HEK293 (cell line): ENCODE data around the gene TRIM47.
A peak's percentile ranks its signal among the peaks of the same experiment; 100 is the strongest.

Experiments used
- EGR2 ChIP-seq: fragments of 450-650 bp; formaldehyde crosslinking; IDR thresholded peaks from 2 replicates; pipeline ENCODE4 v1.5.1; 2016; ENCODE audit warnings: low read depth, missing biosample characterization, missing genetic modification characterization
- GLI2 ChIP-seq: fragments of 450-650 bp; formaldehyde crosslinking; IDR thresholded peaks from 2 replicates; pipeline ENCODE4; 2017; ENCODE audit warnings: missing biosample characterization, missing genetic modification characterization, low read depth, borderline replicate concordance
- GLIS1 ChIP-seq: fragments of 450-650 bp; formaldehyde crosslinking; IDR thresholded peaks from 2 replicates; pipeline ENCODE4 v1.5.1; 2016; ENCODE audit warnings: missing biosample characterization, missing genetic modification characterization
- HOXC10 ChIP-seq: sonication (generic); formaldehyde crosslinking; IDR thresholded peaks from 2 replicates; pipeline ENCODE4 v1.8.1; 2023; ENCODE audit warnings: mild to moderate bottlenecking, missing genetic modification reagents
- HOXD13 ChIP-seq: sonication (generic); formaldehyde crosslinking; IDR thresholded peaks from 2 replicates; pipeline ENCODE4 v1.8.0; 2022; ENCODE audit warnings: missing genetic modification reagents, borderline replicate concordance
- IKZF3 ChIP-seq: fragments of 450-650 bp; IDR thresholded peaks from 2 replicates; pipeline ENCODE4 v1.5.0; 2018; ENCODE audit warnings: missing biosample characterization, mild to moderate bottlenecking, missing genetic modification characterization, moderate library complexity
- KLF7 ChIP-seq: fragments of 450-650 bp; formaldehyde crosslinking; IDR thresholded peaks from 2 replicates; pipeline ENCODE4 v1.5.1; 2016; ENCODE audit warnings: missing biosample characterization, missing genetic modification characterization, borderline replicate concordance
- MYNN ChIP-seq: fragments of 450-650 bp; formaldehyde crosslinking; IDR thresholded peaks from 2 replicates; pipeline ENCODE4 v1.5.1; 2016; ENCODE audit warnings: missing biosample characterization, missing genetic modification characterization, borderline replicate concordance
- OVOL3 ChIP-seq: fragments of 450-650 bp; formaldehyde crosslinking; IDR thresholded peaks from 2 replicates; pipeline ENCODE4 v1.5.1; 2016; ENCODE audit warnings: missing biosample characterization, missing genetic modification characterization
- SCRT1 ChIP-seq: fragments of 450-650 bp; formaldehyde crosslinking; IDR thresholded peaks from 2 replicates; pipeline ENCODE4 v1.5.1; 2016; ENCODE audit warnings: missing biosample characterization, missing genetic modification characterization, borderline replicate concordance
- YY1 ChIP-seq: fragments of 450-650 bp; formaldehyde crosslinking; IDR thresholded peaks from 2 replicates; pipeline ENCODE4 v1.5.1; 2018; ENCODE audit warnings: missing biosample characterization, missing genetic modification characterization
- ZBTB48 ChIP-seq: fragments of 450-650 bp; formaldehyde crosslinking; IDR thresholded peaks from 2 replicates; pipeline ENCODE4 v1.5.1; 2016; ENCODE audit warnings: missing biosample characterization, missing genetic modification characterization
- ZFP41 ChIP-seq: fragments of 450-650 bp; formaldehyde crosslinking; IDR thresholded peaks from 2 replicates; pipeline ENCODE4 v1.5.1; 2016; ENCODE audit warnings: missing biosample characterization, missing genetic modification characterization, borderline replicate concordance
- ZNF114 ChIP-seq: fragments of 450-650 bp; formaldehyde crosslinking; IDR thresholded peaks from 2 replicates; pipeline ENCODE4 v1.5.0; 2017; ENCODE audit warnings: missing biosample characterization, missing genetic modification characterization
- ZNF146 ChIP-seq: fragments of 450-650 bp; formaldehyde crosslinking; IDR thresholded peaks from 2 replicates; pipeline ENCODE4 v1.5.1; 2016; ENCODE audit warnings: missing biosample characterization, missing genetic modification characterization
- ZNF184 ChIP-seq: fragments of 450-650 bp; IDR thresholded peaks from 2 replicates; pipeline ENCODE4 v1.5.1; 2018; ENCODE audit warnings: missing biosample characterization, mild to moderate bottlenecking, missing genetic modification characterization
- ZNF19 ChIP-seq: fragments of 450-650 bp; formaldehyde crosslinking; IDR thresholded peaks from 2 replicates; pipeline ENCODE4; 2016; ENCODE audit warnings: missing biosample characterization, missing genetic modification characterization, low read depth
- ZNF239 ChIP-seq: fragments of 450-650 bp; formaldehyde crosslinking; IDR thresholded peaks from 2 replicates; pipeline ENCODE4 v1.5.1; 2016; ENCODE audit warnings: missing biosample characterization, missing genetic modification characterization
- ZNF266 ChIP-seq: fragments of 450-650 bp; formaldehyde crosslinking; IDR thresholded peaks from 2 replicates; pipeline ENCODE4 v1.5.1; 2016; ENCODE audit warnings: missing biosample characterization, missing genetic modification characterization, low read depth
- ZNF274 ChIP-seq, 2 experiments: fragments of 200-500 bp in 1 of 2; fragments of 450-650 bp in 1 of 2; sonication (Bioruptor generic) in 1 of 2; formaldehyde crosslinking in 1 of 2; IDR thresholded peaks; 2 replicates each; pipeline versions ENCODE4 v1.5.1 to v1.6.1; 2014 to 2016; ENCODE audit warnings: borderline replicate concordance in 1 of 2, inconsistent platforms in 1 of 2, low read length in 1 of 2, missing biosample characterization in 1 of 2, missing genetic modification characterization in 1 of 2
- ZNF311 ChIP-seq: fragments of 450-650 bp; formaldehyde crosslinking; IDR thresholded peaks from 2 replicates; pipeline ENCODE4 v1.5.1; 2017; ENCODE audit warnings: missing biosample characterization, missing genetic modification characterization, borderline replicate concordance
- ZNF335 ChIP-seq: fragments of 450-650 bp; formaldehyde crosslinking; conservative IDR thresholded peaks from 2 replicates; pipeline ENCODE4 v1.5.1; 2016; ENCODE audit warnings: missing biosample characterization, missing genetic modification characterization
- ZNF404 ChIP-seq: fragments of 450-650 bp; formaldehyde crosslinking; IDR thresholded peaks from 2 replicates; pipeline ENCODE4 v1.5.1; 2017; ENCODE audit warnings: missing biosample characterization, missing genetic modification characterization
- ZNF423 ChIP-seq: fragments of 450-650 bp; formaldehyde crosslinking; IDR thresholded peaks from 2 replicates; pipeline ENCODE4 v1.5.1; 2016; ENCODE audit warnings: missing biosample characterization, missing genetic modification characterization
- ZNF501 ChIP-seq: fragments of 450-650 bp; formaldehyde crosslinking; IDR thresholded peaks from 2 replicates; pipeline ENCODE4 v1.5.1; 2016; ENCODE audit warnings: missing biosample characterization, missing genetic modification characterization
- ZNF514 ChIP-seq: fragments of 450-650 bp; formaldehyde crosslinking; IDR thresholded peaks from 2 replicates; pipeline ENCODE4 v1.5.1; 2016; ENCODE audit warnings: missing biosample characterization, missing genetic modification characterization
- ZNF596 ChIP-seq: fragments of 450-650 bp; IDR thresholded peaks from 2 replicates; pipeline ENCODE4 v1.5.0; 2018; ENCODE audit warnings: missing biosample characterization, mild to moderate bottlenecking, missing genetic modification characterization, moderate library complexity
- ZNF664 ChIP-seq: fragments of 450-650 bp; formaldehyde crosslinking; IDR thresholded peaks from 2 replicates; pipeline ENCODE4 v1.5.1; 2016; ENCODE audit warnings: missing biosample characterization, missing genetic modification characterization
- ZNF777 ChIP-seq: fragments of 450-650 bp; formaldehyde crosslinking; IDR thresholded peaks from 2 replicates; pipeline ENCODE4 v1.5.1; 2017; ENCODE audit warnings: missing biosample characterization, missing genetic modification characterization, borderline replicate concordance
- ZSCAN16 ChIP-seq: fragments of 450-650 bp; formaldehyde crosslinking; IDR thresholded peaks from 2 replicates; pipeline ENCODE4 v1.5.1; 2016; ENCODE audit warnings: missing biosample characterization, missing genetic modification characterization
- ZSCAN23 ChIP-seq: fragments of 450-650 bp; formaldehyde crosslinking; IDR thresholded peaks from 2 replicates; pipeline ENCODE4 v1.5.1; 2016; ENCODE audit warnings: missing biosample characterization, missing genetic modification characterization
- ZXDB ChIP-seq: fragments of 450-650 bp; formaldehyde crosslinking; IDR thresholded peaks from 2 replicates; pipeline ENCODE4 v1.5.1; 2016; ENCODE audit warnings: missing biosample characterization, missing genetic modification characterization
- TF ChIP-seq, protein P1 (sequence below): fragments of 450-650 bp; formaldehyde crosslinking; IDR thresholded peaks from 2 replicates; pipeline ENCODE4 v1.5.1; 2016; ENCODE audit warnings: missing biosample characterization, missing genetic modification characterization
- TF ChIP-seq, protein P2 (sequence below): fragments of 450-650 bp; formaldehyde crosslinking; IDR thresholded peaks from 2 replicates; pipeline ENCODE4 v1.5.1; 2016; ENCODE audit warnings: missing biosample characterization, missing genetic modification characterization
- TF ChIP-seq, protein P3 (sequence below): fragments of 450-650 bp; formaldehyde crosslinking; IDR thresholded peaks from 2 replicates; pipeline ENCODE4 v1.5.1; 2016; ENCODE audit warnings: missing biosample characterization, missing genetic modification characterization
- TF ChIP-seq, protein P4 (sequence below): fragments of 450-650 bp; formaldehyde crosslinking; IDR thresholded peaks from 2 replicates; pipeline ENCODE4 v1.5.1; 2016; ENCODE audit warnings: missing biosample characterization, missing genetic modification characterization, low read depth

Gene TRIM47

DNA sequence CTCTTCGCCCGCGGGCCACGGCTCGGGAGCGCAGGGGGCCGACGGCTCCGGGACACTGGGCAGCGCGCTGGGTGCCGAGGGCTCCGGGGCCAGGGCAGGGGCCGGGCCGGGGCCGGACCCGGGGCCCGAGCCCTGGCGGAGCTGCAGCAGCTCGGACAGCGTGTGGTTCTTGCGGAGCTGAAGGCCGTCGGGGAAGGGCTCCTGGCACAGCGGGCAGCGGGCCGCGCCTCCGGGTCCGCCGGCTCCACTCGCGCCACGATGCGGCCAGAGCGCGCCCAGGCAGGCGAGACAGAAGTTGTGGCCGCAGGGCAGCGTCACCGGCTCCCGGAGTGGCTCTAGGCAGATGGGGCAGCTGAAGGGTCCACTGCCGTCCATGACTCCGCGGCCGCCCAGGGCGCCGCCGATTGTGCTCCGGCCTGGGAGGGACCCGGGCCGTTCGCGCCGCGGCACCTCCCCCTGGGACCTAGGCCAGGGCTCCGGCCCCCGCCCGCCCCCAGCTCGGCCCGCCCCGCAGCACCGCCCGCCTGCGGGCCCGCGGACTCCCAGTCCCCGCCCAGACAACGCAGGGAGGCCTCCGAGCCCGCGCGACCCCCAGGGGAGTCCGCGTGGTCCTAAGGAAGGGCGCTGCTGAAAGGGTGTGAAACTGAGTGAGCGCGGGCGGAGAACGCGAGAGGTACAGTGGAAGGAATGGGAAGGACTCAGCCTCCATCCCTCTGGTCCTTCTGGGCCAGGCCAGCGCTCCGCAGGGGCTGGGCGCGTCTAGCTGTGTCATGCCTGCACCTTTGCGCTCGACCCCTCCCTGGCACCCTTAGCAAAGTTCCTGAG lies at the start of gene TRIM47 (continued):
- no peak for TF ChIP-seq ZNF184 (tag by site-specific recombination)
- no peak for TF ChIP-seq ZSCAN23 (tag by site-specific recombination)
- TF ChIP-seq, protein P1, sequence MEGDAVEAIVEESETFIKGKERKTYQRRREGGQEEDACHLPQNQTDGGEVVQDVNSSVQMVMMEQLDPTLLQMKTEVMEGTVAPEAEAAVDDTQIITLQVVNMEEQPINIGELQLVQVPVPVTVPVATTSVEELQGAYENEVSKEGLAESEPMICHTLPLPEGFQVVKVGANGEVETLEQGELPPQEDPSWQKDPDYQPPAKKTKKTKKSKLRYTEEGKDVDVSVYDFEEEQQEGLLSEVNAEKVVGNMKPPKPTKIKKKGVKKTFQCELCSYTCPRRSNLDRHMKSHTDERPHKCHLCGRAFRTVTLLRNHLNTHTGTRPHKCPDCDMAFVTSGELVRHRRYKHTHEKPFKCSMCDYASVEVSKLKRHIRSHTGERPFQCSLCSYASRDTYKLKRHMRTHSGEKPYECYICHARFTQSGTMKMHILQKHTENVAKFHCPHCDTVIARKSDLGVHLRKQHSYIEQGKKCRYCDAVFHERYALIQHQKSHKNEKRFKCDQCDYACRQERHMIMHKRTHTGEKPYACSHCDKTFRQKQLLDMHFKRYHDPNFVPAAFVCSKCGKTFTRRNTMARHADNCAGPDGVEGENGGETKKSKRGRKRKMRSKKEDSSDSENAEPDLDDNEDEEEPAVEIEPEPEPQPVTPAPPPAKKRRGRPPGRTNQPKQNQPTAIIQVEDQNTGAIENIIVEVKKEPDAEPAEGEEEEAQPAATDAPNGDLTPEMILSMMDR = no peak
- peak; percentile 62; the same call in 1 of the 2 replicates for TF ChIP-seq ZNF423 (tag by site-specific recombination)
- no peak for TF ChIP-seq ZFP41 (tag by site-specific recombination)
- TF ChIP-seq EGR2 = 0 out of 2 replicates have a peak, but pooled peaks have one; percentile 27
- no peak; the same call in 1 of the 2 replicates for TF ChIP-seq YY1
- TF ChIP-seq ZBTB48 = peak; percentile 74
- TF ChIP-seq, protein P2, sequence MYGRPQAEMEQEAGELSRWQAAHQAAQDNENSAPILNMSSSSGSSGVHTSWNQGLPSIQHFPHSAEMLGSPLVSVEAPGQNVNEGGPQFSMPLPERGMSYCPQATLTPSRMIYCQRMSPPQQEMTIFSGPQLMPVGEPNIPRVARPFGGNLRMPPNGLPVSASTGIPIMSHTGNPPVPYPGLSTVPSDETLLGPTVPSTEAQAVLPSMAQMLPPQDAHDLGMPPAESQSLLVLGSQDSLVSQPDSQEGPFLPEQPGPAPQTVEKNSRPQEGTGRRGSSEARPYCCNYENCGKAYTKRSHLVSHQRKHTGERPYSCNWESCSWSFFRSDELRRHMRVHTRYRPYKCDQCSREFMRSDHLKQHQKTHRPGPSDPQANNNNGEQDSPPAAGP (tag by site-specific recombination) = peak; percentile 90; the same call in 1 of the 2 replicates
- no peak for TF ChIP-seq ZNF146
- no peak for TF ChIP-seq ZNF311
- no peak for TF ChIP-seq ZNF514 (tag by site-specific recombination)
- no peak for TF ChIP-seq ZSCAN16 (tag by site-specific recombination)
- peak; percentile 67 for TF ChIP-seq ZNF335 (tag by site-specific recombination)
- TF ChIP-seq KLF7 (tag by site-specific recombination) = no peak; the same call in 1 of the 2 replicates
- no peak for TF ChIP-seq ZNF239 (tag by site-specific recombination)
- no peak for TF ChIP-seq ZNF664
- no peak for TF ChIP-seq ZNF501 (tag by site-specific recombination)
- TF ChIP-seq GLIS1 (tag by site-specific recombination) = peak; percentile 93
- no peak for TF ChIP-seq ZNF274 (IDR thresholded peaks at IDR 0.05; ENCODE audit: low read length)
- TF ChIP-seq ZNF274 (tag by site-specific recombination; IDR thresholded peaks at IDR 0.05; ENCODE audit: borderline replicate concordance) = no peak
- no peak for TF ChIP-seq ZXDB (tag by site-specific recombination)
- TF ChIP-seq ZNF777 (tag by site-specific recombination) = peak; percentile 86; the same call in 1 of the 2 replicates
- TF ChIP-seq MYNN (tag by site-specific recombination) = no peak
- no peak for TF ChIP-seq OVOL3
- TF ChIP-seq, protein P3, sequence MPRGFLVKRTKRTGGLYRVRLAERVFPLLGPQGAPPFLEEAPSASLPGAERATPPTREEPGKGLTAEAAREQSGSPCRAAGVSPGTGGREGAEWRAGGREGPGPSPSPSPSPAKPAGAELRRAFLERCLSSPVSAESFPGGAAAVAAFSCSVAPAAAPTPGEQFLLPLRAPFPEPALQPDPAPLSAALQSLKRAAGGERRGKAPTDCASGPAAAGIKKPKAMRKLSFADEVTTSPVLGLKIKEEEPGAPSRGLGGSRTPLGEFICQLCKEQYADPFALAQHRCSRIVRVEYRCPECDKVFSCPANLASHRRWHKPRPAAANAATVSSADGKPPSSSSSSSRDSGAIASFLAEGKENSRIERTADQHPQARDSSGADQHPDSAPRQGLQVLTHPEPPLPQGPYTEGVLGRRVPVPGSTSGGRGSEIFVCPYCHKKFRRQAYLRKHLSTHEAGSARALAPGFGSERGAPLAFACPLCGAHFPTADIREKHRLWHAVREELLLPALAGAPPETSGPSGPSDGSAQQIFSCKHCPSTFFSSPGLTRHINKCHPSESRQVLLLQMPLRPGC (tag by site-specific recombination) = no peak
- 0 out of 2 replicates have a peak, but pooled peaks have one; percentile 11 for TF ChIP-seq IKZF3 (tag by site-specific recombination)
- TF ChIP-seq, protein P4, sequence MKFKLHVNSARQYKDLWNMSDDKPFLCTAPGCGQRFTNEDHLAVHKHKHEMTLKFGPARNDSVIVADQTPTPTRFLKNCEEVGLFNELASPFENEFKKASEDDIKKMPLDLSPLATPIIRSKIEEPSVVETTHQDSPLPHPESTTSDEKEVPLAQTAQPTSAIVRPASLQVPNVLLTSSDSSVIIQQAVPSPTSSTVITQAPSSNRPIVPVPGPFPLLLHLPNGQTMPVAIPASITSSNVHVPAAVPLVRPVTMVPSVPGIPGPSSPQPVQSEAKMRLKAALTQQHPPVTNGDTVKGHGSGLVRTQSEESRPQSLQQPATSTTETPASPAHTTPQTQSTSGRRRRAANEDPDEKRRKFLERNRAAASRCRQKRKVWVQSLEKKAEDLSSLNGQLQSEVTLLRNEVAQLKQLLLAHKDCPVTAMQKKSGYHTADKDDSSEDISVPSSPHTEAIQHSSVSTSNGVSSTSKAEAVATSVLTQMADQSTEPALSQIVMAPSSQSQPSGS (tag by site-specific recombination) = no peak
- no peak for TF ChIP-seq HOXD13 (CRISPR knock-in tag)
- no peak for TF ChIP-seq SCRT1 (tag by site-specific recombination)
- no peak for TF ChIP-seq ZNF404
- no peak for TF ChIP-seq ZNF19 (tag by site-specific recombination)
- TF ChIP-seq HOXC10 = no peak
- TF ChIP-seq ZNF114 = no peak
- no peak for TF ChIP-seq ZNF266 (tag by site-specific recombination)
- no peak for TF ChIP-seq GLI2
- TF ChIP-seq ZNF596 (tag by site-specific recombination) = no peak
